T-helper 1 cell treated with Interleukin-12 subunit alpha and Interleukin-12 subunit beta and Interleukin-4 antibody, amounts not matched to agents 30 ng/mL and 1 ng/mL, for 36 hours (primary cell): ENCODE data around the gene NIFK. TPM values are rescaled to one million over a fixed set of nuclear protein-coding genes. Genes with fewer than 3 reads are reported as not detected.

Experiments used
- intact Hi-C: fragments of 100-400 bp; cut with micrococcal nuclease; formaldehyde crosslinking; loops from one replicate; pipeline ENCODE4 v1.15.1; 2024
- total RNA-seq: library from RNA; stranded (reverse); gene quantifications from 2 replicates; pipeline ENCODE4 v1.2.3, GENCODE V29; 2022

NIFK gene
- 78.7 and 91.2 TPM in 2 replicates for total RNA-seq

GRCh38 chr2:121736462-121737336 is at the start of gene NIFK:
Gene NIFK (minus strand): TSS chr2:121736875. CDS start chr2:121736850, 25 bp downstream.
- intact Hi-C loops: loop anchor here (1.0 to 5.0 kb wide), 10 partner anchors 18 to 1978 kb away; partner anchors contain the start of genes CLASP1, EPB41L5, PTPN4 and RNU4ATAC

DNA sequence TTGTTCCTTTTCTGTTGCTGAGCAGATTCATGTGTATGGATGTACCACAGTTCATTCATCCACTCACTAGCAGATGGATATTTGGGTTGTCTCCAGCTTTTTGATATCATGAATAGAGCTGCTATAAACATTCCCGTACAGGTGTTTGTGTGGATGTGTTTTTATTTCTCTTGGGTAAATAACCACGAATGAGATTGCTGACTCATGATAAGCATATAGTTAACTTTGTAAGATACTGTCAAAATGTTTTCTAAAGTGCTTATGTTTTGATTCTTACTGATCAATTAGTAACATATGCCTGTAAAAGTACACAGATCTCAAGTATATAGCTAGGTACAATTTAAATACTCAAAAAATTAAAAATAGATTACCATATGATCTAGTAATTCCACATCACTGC is 46.5 kb upstream of the NIFK start:
- intact Hi-C loops: no loop called here

- intact Hi-C loops: no loop called here
These were observed 42.2 kb upstream of the NIFK start for GRCh38 chr2:121778741-121779487.

DNA sequence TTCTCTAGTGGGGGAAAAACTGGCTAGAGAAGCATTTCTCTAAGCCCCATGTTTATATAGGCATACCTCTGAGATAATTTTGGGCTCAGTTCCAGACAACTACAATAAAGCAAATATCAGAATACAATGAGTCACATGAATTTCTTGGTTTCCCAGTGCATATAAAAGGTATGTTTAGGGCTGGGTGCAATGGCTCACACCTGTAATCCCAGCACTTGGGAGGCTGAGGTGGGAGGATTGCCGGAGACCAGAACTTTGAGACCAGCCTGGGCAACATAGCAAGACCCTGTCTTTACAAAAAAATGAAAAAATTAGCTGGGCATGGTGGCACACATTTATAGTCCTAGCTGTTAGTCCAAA is 41.0 kb upstream of the NIFK start:
- intact Hi-C loops: no loop called here

- intact Hi-C loops: no loop called here
These were observed 40.4 kb upstream of the NIFK start for GRCh38 chr2:121776885-121777698.

- intact Hi-C loops: no loop called here
These were observed 39.7 kb upstream of the NIFK start for GRCh38 chr2:121776361-121776760.

DNA sequence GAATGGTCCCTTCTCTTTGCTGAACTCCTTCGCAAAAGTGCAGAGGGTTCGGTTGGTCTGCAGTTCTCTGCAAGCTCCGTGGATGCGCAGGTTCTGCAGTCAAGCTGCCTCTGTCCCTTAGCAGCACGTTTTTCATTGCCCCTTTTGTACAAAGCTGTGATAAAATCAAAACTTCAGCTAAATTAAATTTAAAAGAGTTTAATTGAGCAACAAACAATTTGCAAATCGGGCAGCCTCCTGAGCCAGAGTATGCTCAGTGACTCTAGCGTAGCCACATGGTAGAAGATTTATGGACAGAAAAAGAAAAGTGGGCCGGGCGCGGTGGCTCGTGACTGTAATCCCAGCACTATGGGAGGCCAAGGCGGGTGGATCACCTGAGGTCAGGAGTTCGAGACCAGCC is 37.6 kb upstream of the NIFK start:
- intact Hi-C loops: no loop called here

GRCh38 chr2:121771976-121772742 is 35.5 kb upstream of the NIFK start:
- intact Hi-C loops: no loop called here

GRCh38 chr2:121768143-121768755 is 31.6 kb upstream of the NIFK start:
- intact Hi-C loops: no loop called here

DNA sequence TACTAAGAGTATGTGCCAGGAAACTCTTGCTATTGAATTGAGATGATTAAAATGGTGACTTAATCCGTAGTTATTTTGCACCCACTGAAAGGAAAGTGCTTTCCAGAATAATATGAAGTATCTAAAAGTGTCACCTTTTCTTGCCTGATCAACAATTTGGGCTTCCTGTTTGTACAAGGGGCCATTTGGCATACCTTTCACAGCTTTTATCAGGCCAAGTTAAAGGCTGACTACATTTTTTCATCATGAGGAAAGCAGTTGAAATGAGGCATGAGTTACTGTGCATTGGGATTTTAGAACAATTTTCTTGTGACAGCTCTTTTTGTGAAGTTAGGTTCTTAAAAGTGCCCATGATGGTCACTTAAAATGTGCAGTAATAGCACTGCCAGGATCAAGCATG is 29.9 kb upstream of the NIFK start:
- intact Hi-C loops: no loop called here

GRCh38 chr2:121764681-121765228 is 28.1 kb upstream of the NIFK start:
- intact Hi-C loops: no loop called here

DNA sequence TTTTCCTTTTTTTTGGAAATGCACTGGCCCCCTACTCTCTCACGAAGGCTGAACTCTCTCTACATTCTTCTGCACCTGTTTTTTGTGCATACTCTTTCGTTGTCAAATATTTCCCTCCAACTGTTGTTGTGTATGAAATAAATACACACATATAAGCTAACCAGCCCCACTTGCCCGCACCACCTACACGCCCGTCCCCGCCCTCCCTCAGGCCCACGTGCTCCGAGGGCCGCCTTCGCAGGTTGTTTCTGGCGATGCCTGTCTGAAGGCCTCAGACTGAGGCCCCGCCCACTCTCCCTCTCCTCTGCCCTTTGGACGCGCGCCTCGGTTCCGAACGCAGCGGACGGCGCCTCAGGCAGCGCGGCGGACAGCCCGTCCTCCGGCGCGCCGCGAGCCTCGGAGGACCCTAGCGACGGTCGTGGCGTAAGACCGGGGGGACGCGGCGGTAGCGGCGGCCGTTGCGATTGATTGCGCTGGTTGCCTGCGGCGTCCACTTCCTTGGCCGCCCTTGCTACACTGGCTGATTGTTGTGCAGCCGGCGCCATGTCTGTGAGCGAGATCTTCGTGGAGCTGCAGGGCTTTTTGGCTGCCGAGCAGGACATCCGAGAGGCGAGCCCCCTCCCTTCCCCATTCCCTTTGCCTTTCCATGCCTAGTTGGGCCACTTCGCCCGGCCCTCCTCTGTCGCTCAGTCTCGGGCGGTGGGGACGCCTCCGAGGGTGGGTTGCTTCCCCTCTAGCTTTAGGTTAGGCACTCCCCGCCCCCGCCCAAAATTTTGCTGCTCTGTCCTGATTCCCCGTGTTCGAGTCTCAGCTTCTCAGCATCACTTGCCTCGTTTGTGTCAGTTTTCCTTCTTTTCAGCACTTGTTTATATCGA is 18.8 kb upstream of the NIFK start, which contains the start of gene TSN:
Gene TSN, plus strand, starts transcription at position 415 of the 875 bp plus-strand sequence. Its CDS starts 129 bp downstream, at position 544.
- intact Hi-C loops: loop anchor here (1.0 to 2.0 kb wide), 5 partner anchors 19 to 353 kb away; partner anchors contain the start of genes CLASP1, NIFK and RNU4ATAC

DNA sequence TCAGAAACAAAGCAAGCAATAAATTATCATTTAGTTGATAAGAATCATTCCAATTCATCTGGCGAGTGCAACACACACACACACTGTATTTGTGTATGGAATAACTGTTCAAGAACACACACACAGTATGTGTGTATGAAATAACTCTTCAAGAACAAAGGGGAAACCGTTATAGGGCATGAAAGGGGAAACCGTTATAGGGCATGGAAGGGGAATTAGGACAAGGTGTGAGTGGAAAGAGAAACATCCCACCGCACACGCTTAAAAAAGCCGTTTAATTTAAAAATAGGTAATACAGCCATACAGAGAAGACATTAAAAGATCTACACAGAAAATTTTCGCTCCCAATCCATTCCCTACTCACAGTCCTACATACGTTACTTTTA is 18.2 kb upstream of the NIFK start:
- intact Hi-C loops: loop anchor here (1.0 to 2.0 kb wide), 5 partner anchors 19 to 352 kb away; partner anchors contain the start of genes CLASP1, NIFK and RNU4ATAC

- intact Hi-C loops: no loop called here
These were observed 11.5 kb upstream of the NIFK start for GRCh38 chr2:121748202-121748601.

DNA sequence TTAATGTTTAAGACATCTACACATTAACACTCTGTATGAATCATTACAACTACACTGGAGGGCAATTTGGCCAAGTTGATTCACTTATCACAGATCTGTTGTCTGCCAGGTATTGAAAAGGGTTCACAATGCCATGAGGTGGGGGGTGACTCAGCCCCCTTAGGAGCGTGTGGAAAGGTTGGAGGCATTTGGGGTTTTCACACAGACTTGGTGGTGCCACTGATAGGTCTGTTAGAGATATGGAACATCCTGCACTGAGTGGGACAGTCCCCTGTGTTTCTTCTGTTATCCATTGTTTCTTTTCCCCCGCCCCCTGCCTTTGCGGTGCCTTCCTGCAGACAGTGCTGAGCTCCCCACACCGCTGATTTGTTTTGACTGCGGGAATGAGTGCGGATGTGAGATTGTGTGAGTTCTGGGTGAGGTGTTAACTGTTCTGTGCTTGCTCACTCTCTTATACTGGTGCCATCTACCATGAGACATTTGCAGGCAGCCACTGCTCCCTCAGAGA is 9.4 kb upstream of the NIFK start:
- intact Hi-C loops: no loop called here

GRCh38 chr2:121741450-121741849 is 4.8 kb upstream of the NIFK start:
- intact Hi-C loops: no loop called here

- intact Hi-C loops: no loop called here
These were observed 4.3 kb upstream of the NIFK start for GRCh38 chr2:121740973-121741372.

DNA sequence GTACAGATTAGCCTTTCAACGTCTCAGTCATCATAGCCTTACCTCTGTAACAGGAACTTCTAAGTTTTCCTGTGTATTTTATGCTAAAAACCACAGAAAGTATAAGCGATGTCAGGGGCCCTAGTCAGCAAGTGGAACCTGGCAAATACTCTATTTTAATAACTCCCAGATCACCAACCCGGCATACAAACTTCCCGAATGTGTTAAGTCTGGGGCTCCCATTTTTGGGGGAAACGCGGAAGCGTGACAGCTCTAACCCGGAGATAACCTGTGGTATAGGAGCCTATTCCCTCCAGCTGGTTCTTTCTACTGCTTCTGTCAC is 574 bp downstream of the NIFK start:
- intact Hi-C loops: loop anchor here (1.0 to 5.0 kb wide), 10 partner anchors 18 to 1977 kb away; partner anchors contain the start of genes CLASP1, EPB41L5, PTPN4 and RNU4ATAC
